DOHH2 (cell line): ENCODE measurements around the gene GAGE10.
"Not testable (repeated sequence)": the region's sequence is repeated elsewhere in the genome, so short reads cannot be mapped to it uniquely, and the experiment has no call there.

Source experiments
- H3F3A ChIP-seq: fragments of 200-600 bp; sonication (generic), shearing (Covaris generic); 2 replicates; pipeline ENCODE4 v1.6.0; 2016; ENCODE audit warnings: antibody characterized with exemption, mild to moderate bottlenecking; ENCODE audit not compliant: control insufficient read depth, insufficient read depth
- H3K27ac ChIP-seq: fragments of 200-600 bp; sonication (generic); 2 replicates; pipeline ENCODE4 v1.5.1; 2014; ENCODE audit warnings: low read depth, mild to moderate bottlenecking, low read length, moderate library complexity
- H3K27me3 ChIP-seq: fragments of 200-600 bp; sonication (generic); 2 replicates; pipeline ENCODE4 v1.6.1; 2014; ENCODE audit warnings: mild to moderate bottlenecking, low read length, mixed read lengths; ENCODE audit not compliant: control insufficient read depth
- H3K36me3 ChIP-seq: fragments of 200-600 bp; sonication (generic); 2 replicates; pipeline ENCODE4 v1.6.1; 2014; ENCODE audit warnings: mild to moderate bottlenecking, low read length, moderate library complexity, mixed read lengths; ENCODE audit not compliant: control insufficient read depth
- H3K4me1 ChIP-seq: fragments of 200-600 bp; sonication (generic); 2 replicates; pipeline ENCODE4 v1.6.1; 2014; ENCODE audit warnings: mild to moderate bottlenecking, low read length, mixed read lengths; ENCODE audit not compliant: control insufficient read depth
- H3K4me2 ChIP-seq: fragments of 200-600 bp; sonication (generic); 2 replicates; pipeline ENCODE4 v1.6.0; 2014; ENCODE audit warnings: mild to moderate bottlenecking, low read length, moderate library complexity
- H3K4me3 ChIP-seq: fragments of 200-600 bp; sonication (generic); 2 replicates; pipeline ENCODE4 v1.5.1; 2014; ENCODE audit warnings: mild to moderate bottlenecking, low read length, mixed read lengths
- H3K79me2 ChIP-seq: fragments of 200-600 bp; sonication (generic); 2 replicates; pipeline ENCODE4 v1.6.1; 2014; ENCODE audit warnings: mild to moderate bottlenecking, low read length, mixed read lengths; ENCODE audit not compliant: control insufficient read depth
- H3K9me2 ChIP-seq: fragments of 200-600 bp; sonication (generic); replicated peaks from 2 replicates; pipeline ENCODE4 v1.6.1; 2014; ENCODE audit warnings: mild to moderate bottlenecking, low read length, mixed read lengths; ENCODE audit not compliant: control insufficient read depth
- H3K9me3 ChIP-seq: fragments of 200-600 bp; sonication (generic); 2 replicates; pipeline ENCODE4 v1.6.1; 2014; ENCODE audit warnings: antibody characterized with exemption, low read length, mixed read lengths; ENCODE audit not compliant: control insufficient read depth, insufficient read depth
- H4K20me1 ChIP-seq: fragments of 200-600 bp; sonication (generic); 2 replicates; pipeline ENCODE4 v1.6.0; 2014; ENCODE audit warnings: low read depth, mild to moderate bottlenecking, antibody characterized with exemption, low read length, moderate library complexity; ENCODE audit not compliant: control insufficient read depth, insufficient read depth
- EZH2phosphoT487 ChIP-seq: fragments of 200-600 bp; sonication (generic); IDR thresholded peaks from 2 replicates; pipeline ENCODE4 v1.6.1; 2017; ENCODE audit warnings: borderline replicate concordance, mild to moderate bottlenecking, antibody characterized with exemption, low read length, moderate library complexity, mixed read lengths
- TF ChIP-seq, protein P1 (sequence below): fragments of 200-600 bp; sonication (generic); IDR thresholded peaks from one replicate; pipeline ENCODE4 v1.5.1; 2014; ENCODE audit warnings: antibody characterized with exemption, mild to moderate bottlenecking, low read depth, low read length; ENCODE audit not compliant: poor library complexity, severe bottlenecking

Gene GAGE10

DNA sequence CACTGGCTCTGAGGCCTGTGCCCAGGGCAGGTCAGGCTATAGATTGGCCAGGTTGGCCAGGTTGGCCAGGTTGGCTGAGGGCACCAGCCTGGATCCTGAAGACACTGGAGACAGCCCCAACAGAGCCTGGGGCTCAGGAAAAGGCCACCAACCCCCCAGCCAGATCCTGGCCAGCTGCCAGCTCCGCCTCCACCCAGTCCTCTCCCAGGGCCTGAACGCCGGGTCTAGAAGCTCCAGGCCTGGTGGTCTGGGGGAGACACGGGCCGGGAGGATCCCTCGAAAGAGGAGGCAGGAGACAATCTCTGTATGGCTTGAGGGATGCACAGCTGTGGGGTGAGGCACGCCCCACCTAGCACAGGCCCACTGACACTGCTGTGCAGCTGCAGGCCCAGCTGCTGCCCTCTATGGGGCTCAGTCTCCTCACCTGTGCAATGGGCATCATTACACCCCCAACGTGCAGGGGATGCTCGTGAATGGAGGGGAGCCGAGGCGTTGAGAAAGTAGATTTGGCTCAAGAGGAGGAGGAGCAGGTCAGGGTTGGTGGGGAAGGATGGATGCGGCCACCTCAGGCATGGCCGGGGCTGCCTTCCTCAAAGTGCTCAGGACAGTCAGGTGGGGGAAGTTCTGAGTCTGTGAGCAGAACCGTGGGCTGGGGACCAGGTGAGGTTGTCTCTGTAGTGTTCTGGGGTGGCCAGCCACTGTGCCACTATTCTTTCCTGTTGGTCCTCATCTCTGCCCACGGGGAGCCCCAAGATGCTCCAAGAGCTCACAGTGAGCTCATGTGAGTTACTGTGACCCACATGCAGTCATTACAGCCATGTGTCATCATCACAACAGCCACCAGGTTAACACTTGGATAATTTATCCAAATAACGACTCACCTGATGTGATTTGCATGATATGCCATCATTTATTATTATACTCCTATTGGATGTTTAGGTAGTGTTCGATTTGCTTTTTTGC is 10.8 kb upstream of the GAGE10 start:
- no peak overlapping the region for H3K27ac ChIP-seq
- H3K4me2 ChIP-seq = no peak overlapping the region
- no peaks in the 10 kb centered on the region for H3K36me3 ChIP-seq
- no peaks in the 10 kb centered on the region for H3K79me2 ChIP-seq
- H3K9me2 ChIP-seq = no peaks in the 10 kb centered on the region
- no peaks in the 10 kb centered on the region for H3F3A ChIP-seq
- H3K27me3 ChIP-seq = no peaks in the 10 kb centered on the region
- H3K4me1 ChIP-seq = no peaks in the 10 kb centered on the region
- TF ChIP-seq, protein P1, sequence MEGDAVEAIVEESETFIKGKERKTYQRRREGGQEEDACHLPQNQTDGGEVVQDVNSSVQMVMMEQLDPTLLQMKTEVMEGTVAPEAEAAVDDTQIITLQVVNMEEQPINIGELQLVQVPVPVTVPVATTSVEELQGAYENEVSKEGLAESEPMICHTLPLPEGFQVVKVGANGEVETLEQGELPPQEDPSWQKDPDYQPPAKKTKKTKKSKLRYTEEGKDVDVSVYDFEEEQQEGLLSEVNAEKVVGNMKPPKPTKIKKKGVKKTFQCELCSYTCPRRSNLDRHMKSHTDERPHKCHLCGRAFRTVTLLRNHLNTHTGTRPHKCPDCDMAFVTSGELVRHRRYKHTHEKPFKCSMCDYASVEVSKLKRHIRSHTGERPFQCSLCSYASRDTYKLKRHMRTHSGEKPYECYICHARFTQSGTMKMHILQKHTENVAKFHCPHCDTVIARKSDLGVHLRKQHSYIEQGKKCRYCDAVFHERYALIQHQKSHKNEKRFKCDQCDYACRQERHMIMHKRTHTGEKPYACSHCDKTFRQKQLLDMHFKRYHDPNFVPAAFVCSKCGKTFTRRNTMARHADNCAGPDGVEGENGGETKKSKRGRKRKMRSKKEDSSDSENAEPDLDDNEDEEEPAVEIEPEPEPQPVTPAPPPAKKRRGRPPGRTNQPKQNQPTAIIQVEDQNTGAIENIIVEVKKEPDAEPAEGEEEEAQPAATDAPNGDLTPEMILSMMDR = no peak
- TF ChIP-seq EZH2phosphoT487 = no peak
- no peaks in the 10 kb centered on the region for H4K20me1 ChIP-seq
- no peak overlapping the region for H3K4me3 ChIP-seq
- H3K9me3 ChIP-seq = no peaks in the 10 kb centered on the region

DNA sequence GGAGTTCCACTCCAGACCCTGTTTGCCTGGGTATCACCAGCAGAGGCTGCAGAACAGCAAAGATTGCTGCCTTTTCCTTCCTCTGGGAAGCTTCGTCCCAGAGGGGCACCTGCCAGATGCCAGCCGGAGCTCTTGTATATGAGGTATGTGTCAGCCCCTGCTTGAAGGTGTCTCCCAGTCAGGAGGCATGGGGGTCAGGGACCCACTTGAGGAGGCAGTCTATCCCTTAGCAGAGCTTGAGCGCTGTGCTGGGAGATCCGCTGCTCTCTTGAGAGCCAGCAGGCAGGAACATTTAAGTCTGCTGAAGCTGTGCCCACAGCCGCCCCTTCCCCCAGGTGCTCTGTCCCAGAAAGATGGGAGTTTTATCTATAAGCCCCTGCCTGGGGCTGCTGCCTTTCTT is 4.2 kb upstream of the GAGE10 start:
- H3K27ac ChIP-seq, H3K9me3 ChIP-seq, H3K79me2 ChIP-seq, H3K4me2 ChIP-seq, H3F3A ChIP-seq, H3K4me3 ChIP-seq, H4K20me1 ChIP-seq, H3K27me3 ChIP-seq, H3K36me3 ChIP-seq, H3K4me1 ChIP-seq, H3K9me2 ChIP-seq: not testable (repeated sequence)

DNA sequence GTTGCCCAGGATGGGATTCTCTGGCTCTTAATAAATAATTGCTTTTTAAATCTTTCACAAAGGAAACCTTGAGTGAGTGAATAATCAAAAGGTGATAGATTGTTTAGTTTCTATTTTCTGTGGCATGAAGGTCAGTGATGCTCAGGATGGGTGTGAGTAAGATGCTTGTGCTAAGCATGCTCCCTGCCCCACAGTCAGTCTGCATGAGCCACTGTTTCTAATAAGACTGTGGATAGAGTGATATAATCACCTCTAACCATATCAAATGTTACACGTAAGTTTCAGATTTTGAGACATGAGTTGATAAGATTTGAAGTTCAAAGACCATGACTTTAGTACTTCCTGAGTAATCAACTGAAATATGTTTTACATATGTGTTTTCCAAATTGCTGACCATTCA is 2.7 kb upstream of the GAGE10 start:
- H3K9me2 ChIP-seq = no peaks in the 10 kb centered on the region
- H3F3A ChIP-seq = no peaks in the 10 kb centered on the region
- no peaks in the 10 kb centered on the region for H3K79me2 ChIP-seq
- no peak overlapping the region for H3K27ac ChIP-seq
- H3K4me1 ChIP-seq = no peaks in the 10 kb centered on the region
- no peaks in the 10 kb centered on the region for H3K36me3 ChIP-seq
- TF ChIP-seq, protein P1 = no peak
- no peak for TF ChIP-seq EZH2phosphoT487
- H3K4me2 ChIP-seq = no peak overlapping the region
- no peaks in the 10 kb centered on the region for H3K27me3 ChIP-seq
- H3K9me3 ChIP-seq = no peaks in the 10 kb centered on the region
- H3K4me3 ChIP-seq = no peak overlapping the region
- no peaks in the 10 kb centered on the region for H4K20me1 ChIP-seq

DNA sequence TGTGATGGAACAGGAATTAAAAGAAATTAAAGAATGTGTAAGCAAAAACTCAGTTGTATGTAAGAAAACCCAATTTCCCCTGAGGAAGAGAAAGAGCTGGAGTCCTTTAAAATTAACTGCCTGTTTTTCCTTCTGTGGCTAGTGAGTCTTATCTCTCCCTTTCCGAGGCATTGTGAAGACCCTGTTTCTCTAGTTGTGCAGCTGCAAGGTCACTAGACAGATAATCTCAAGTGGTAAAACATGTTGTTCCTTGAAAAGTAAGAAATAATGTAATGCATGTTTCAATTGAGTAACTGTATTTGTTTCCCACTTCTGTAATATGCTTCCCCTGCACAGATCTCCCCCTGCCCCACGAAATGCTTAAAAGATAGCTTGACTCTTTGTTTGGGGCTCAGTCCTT is 4.3 kb downstream of the GAGE10 start:
- not testable (repeated sequence) for H3K9me2 ChIP-seq, H3K36me3 ChIP-seq, H3K4me3 ChIP-seq, H3K9me3 ChIP-seq, H3F3A ChIP-seq, H4K20me1 ChIP-seq, H3K27me3 ChIP-seq, H3K27ac ChIP-seq, H3K79me2 ChIP-seq, H3K4me1 ChIP-seq, H3K4me2 ChIP-seq
